Measurements from ENCODE around the gene CR1. TPM values are rescaled to one million over a fixed set of nuclear protein-coding genes. Genes with fewer than 3 reads are reported as not detected.
"Not testable (repeated sequence)": the region's sequence is repeated elsewhere in the genome, so short reads cannot be mapped to it uniquely, and the experiment has no call there.

CR1 gene
- total RNA-seq, 1 donor from 2014 or later, result not detected

DNA sequence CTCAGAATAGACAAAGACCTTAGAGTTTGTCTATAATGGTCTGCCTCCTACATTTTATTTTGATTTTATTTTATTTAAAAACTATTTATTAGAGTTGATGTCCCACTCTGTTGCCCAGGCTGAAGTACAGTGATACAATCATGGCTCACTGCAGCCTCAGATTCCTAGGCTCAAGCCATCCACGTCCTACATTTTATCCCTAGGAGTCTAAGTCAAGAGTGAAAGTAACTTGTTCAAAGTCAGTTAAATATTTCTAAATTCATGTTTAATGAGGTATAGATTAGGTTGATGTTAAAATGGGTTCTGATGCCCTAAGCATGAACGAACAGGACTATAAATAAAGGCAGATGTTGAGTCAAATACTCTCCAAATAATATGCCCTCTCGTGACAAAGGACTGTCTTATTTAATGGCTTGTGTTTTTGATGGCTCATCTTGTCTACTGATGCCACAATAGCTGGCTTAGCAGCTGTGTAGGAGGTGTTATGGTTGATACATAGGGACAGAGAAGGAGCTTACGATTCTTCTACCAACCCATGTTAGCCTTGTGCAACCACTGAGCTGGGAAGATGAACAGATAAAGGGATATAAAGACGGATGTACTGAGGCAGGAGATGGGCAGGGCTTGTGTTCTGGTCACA is 83.0 kb downstream of the CR1 start:
- Histone ChIP-seq H3K27me3 (no peaks in the 10 kb centered on the region), H3K79me2 (ENCODE audit: low read depth) (no peaks in the 10 kb centered on the region), H4K20me1 (ENCODE audit: low read depth) (no peaks in the 10 kb centered on the region), H3F3A (ENCODE audit: low read depth) (no peaks in the 10 kb centered on the region), H3K9me3 (ENCODE audit: low read depth) (no peaks in the 10 kb centered on the region), H3K4me2 (no peak overlapping the region), H3K4me1 (peaks cover 8% of the 10 kb centered on the region), H3K9ac (no peak overlapping the region), H2AFZ (replicated peaks) (peak overlapping the region; percentile 81), H3K36me3 (no peaks in the 10 kb centered on the region), H3K27ac (no peak overlapping the region), H3K4me3 (no peak overlapping the region)
- H3K9me3 Mint-ChIP-seq, result no peaks in the 10 kb centered on the region
- H3K4me3 Mint-ChIP-seq, result no peak overlapping the region
- no peak for DNase-seq (ENCODE audit: low spot score)
- H3K36me3 Mint-ChIP-seq, result no peaks in the 10 kb centered on the region
- no peaks in the 10 kb centered on the region for H3K27me3 Mint-ChIP-seq (ENCODE audit: insufficient read depth, low read depth)
- no peak for TF ChIP-seq EZH2phosphoT487 (IDR thresholded peaks at IDR 0.05)
- no peak for TF ChIP-seq CTCF (IDR thresholded peaks at IDR 0.05)
- no peak for TF ChIP-seq EZH2 (IDR thresholded peaks at IDR 0.05)
- H3K27ac Mint-ChIP-seq, result no peak overlapping the region
- peaks cover 10% of the 10 kb centered on the region for H3K4me1 Mint-ChIP-seq

DNA sequence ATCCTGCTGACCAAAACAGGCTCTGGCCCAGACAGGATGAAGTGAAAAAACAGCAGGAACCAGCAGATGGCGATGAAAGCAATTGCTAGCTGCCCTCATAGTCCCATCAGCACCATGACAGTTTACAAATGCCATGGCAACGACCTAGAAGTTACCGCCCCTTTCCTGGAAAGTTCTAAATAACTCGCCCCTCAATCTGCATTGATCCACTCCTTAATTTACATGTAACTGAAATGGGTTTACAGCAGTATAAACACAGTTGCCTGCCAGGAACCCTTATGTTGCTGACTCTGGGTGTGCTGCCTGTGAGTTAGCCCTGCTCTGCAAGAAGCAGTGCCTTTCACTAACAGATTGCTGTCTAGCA is 83.5 kb downstream of the CR1 start:
- H3K4me3 ChIP-seq, result no peak overlapping the region
- no peaks in the 10 kb centered on the region for H3K79me2 ChIP-seq (ENCODE audit: low read depth)
- TF ChIP-seq CTCF (IDR thresholded peaks at IDR 0.05) (peak; percentile 69), EZH2 (IDR thresholded peaks at IDR 0.05) (no peak)
- H3K9me3 Mint-ChIP-seq, result no peaks in the 10 kb centered on the region
- no peaks in the 10 kb centered on the region for H3K27me3 ChIP-seq
- H3K4me3 Mint-ChIP-seq, result no peak overlapping the region
- peak overlapping the region; percentile 81 for H2AFZ ChIP-seq (replicated peaks)
- H3K27me3 Mint-ChIP-seq (ENCODE audit: insufficient read depth, low read depth), result no peaks in the 10 kb centered on the region
- H3K27ac ChIP-seq, result no peak overlapping the region
- no peaks in the 10 kb centered on the region for H4K20me1 ChIP-seq (ENCODE audit: low read depth)
- peak; percentile 77 for DNase-seq (ENCODE audit: low spot score)
- H3K4me1 Mint-ChIP-seq, result peaks cover 10% of the 10 kb centered on the region
- no peak overlapping the region for H3K27ac Mint-ChIP-seq
- no peaks in the 10 kb centered on the region for H3F3A ChIP-seq (ENCODE audit: low read depth)
- no peak overlapping the region for H3K4me2 ChIP-seq
- no peaks in the 10 kb centered on the region for H3K9me3 ChIP-seq (ENCODE audit: low read depth)
- H3K36me3 ChIP-seq, result no peaks in the 10 kb centered on the region
- H3K4me1 ChIP-seq, result peaks cover 8% of the 10 kb centered on the region
- no peak overlapping the region for H3K9ac ChIP-seq
- H3K36me3 Mint-ChIP-seq, result no peaks in the 10 kb centered on the region

DNA sequence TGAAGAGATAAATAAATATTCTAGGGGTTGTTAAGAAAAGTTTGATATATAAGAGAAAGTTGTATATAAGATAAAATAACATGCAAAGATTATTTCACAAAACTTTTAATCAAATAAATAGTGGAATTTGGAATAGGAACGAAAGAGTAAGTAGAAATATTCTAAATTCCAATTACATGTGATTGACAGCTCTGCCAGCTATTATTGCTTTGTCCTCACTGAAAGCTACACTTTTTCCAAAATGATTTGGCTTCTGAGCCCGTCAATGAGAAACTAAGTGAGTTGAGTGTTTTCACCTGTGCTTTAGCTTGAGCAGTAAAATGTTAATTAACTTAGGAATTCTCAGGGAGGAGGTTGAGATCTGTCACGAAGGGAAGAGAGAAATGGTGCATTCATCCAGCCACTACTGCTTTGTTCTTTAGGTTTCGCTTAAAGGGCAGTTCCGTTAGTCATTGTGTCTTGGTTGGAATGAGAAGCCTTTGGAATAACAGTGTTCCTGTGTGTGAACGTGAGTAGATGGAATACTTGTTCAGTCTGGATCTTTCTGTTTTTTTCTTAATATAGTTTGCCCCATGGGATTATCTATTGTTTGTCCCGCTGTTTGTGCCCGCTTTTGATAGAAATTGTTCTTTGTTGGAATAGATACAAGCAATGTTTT is 85.7 kb downstream of the CR1 start:
- H3K27me3 Mint-ChIP-seq (ENCODE audit: insufficient read depth, low read depth), result peaks cover 3% of the 10 kb centered on the region
- peak; percentile 35 for DNase-seq (ENCODE audit: low spot score)
- no peaks in the 10 kb centered on the region for H4K20me1 ChIP-seq (ENCODE audit: low read depth)
- peaks cover 13% of the 10 kb centered on the region for H3K4me1 Mint-ChIP-seq
- peak overlapping the region; percentile 45 for H3K4me2 ChIP-seq
- H3K36me3 ChIP-seq, result no peaks in the 10 kb centered on the region
- no peak overlapping the region for H3K9ac ChIP-seq
- H3K27ac Mint-ChIP-seq, result no peak overlapping the region
- H3K4me1 ChIP-seq, result peaks cover 8% of the 10 kb centered on the region
- H3K4me3 Mint-ChIP-seq, result no peak overlapping the region
- no peaks in the 10 kb centered on the region for H3K9me3 ChIP-seq (ENCODE audit: low read depth)
- no peak for TF ChIP-seq EZH2 (IDR thresholded peaks at IDR 0.05)
- H3K4me3 ChIP-seq, result no peak overlapping the region
- no peak overlapping the region for H3K27ac ChIP-seq
- H3F3A ChIP-seq (ENCODE audit: low read depth), result no peaks in the 10 kb centered on the region
- H3K9me3 Mint-ChIP-seq, result no peaks in the 10 kb centered on the region
- no peaks in the 10 kb centered on the region for H3K36me3 Mint-ChIP-seq
- H3K27me3 ChIP-seq, result no peaks in the 10 kb centered on the region
- no peaks in the 10 kb centered on the region for H3K79me2 ChIP-seq (ENCODE audit: low read depth)
- H2AFZ ChIP-seq (replicated peaks), result no peak overlapping the region

- H3K27ac Mint-ChIP-seq, H3K36me3 Mint-ChIP-seq, H3K9ac ChIP-seq: not testable (repeated sequence)
Measured at GRCh38 chr1:207589506-207589905, 93.5 kb downstream of the CR1 start.

GRCh38 chr1:207591205-207591604 is 95.2 kb downstream of the CR1 start:
- H3K4me3 ChIP-seq; H3K4me3 Mint-ChIP-seq; H2AFZ ChIP-seq (replicated peaks); H3K27me3 Mint-ChIP-seq (ENCODE audit: insufficient read depth, low read depth); H3K4me1 Mint-ChIP-seq; H3K9ac ChIP-seq; H3K36me3 Mint-ChIP-seq; H3K4me1 ChIP-seq; H3K27ac ChIP-seq; H3K79me2 ChIP-seq (ENCODE audit: low read depth); H3K4me2 ChIP-seq; H3K36me3 ChIP-seq; H3K27me3 ChIP-seq; H3K9me3 ChIP-seq (ENCODE audit: low read depth); H4K20me1 ChIP-seq (ENCODE audit: low read depth); H3K9me3 Mint-ChIP-seq; H3K27ac Mint-ChIP-seq; DNase-seq (ENCODE audit: low spot score); H3F3A ChIP-seq (ENCODE audit: low read depth): not testable (repeated sequence)

More at GRCh38 chr1:207589506-207589905, 93.5 kb downstream of the CR1 start:
- H4K20me1 ChIP-seq (ENCODE audit: low read depth); DNase-seq (ENCODE audit: low spot score); H3K79me2 ChIP-seq (ENCODE audit: low read depth); H3K9me3 ChIP-seq (ENCODE audit: low read depth); H3K4me2 ChIP-seq; H3K27ac ChIP-seq; H3F3A ChIP-seq (ENCODE audit: low read depth); H3K9me3 Mint-ChIP-seq; H3K4me1 ChIP-seq; H3K27me3 ChIP-seq; H3K27me3 Mint-ChIP-seq (ENCODE audit: insufficient read depth, low read depth); H3K4me3 Mint-ChIP-seq; H2AFZ ChIP-seq (replicated peaks); H3K4me1 Mint-ChIP-seq; H3K4me3 ChIP-seq; H3K36me3 ChIP-seq: not testable (repeated sequence)

DNA sequence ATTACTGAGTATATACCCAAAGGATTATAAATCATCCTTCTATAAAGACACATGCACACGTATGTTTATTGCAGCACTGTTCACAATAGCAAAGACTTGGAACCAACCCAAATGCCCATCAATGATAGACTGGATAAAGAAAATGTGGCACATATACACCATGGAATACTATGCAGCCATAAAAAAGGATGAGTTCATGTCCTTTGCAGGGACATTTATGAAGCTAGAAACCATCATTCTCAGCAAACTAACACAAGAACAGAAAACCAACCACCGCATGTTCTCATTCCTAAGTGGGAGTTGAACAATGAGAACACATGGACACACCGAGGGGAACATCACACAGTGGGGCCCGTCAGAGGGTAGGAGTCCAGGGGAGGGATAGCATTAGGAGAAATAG is 98.1 kb downstream of the CR1 start:
- H3K27me3 ChIP-seq; H3K4me1 Mint-ChIP-seq; H3K4me2 ChIP-seq; H3K4me3 ChIP-seq; H3K4me1 ChIP-seq; DNase-seq (ENCODE audit: low spot score); H3K79me2 ChIP-seq (ENCODE audit: low read depth); H3K27me3 Mint-ChIP-seq (ENCODE audit: insufficient read depth, low read depth); H4K20me1 ChIP-seq (ENCODE audit: low read depth); H2AFZ ChIP-seq (replicated peaks); H3K36me3 Mint-ChIP-seq; H3K27ac ChIP-seq; H3K9me3 ChIP-seq (ENCODE audit: low read depth); H3K36me3 ChIP-seq; H3K27ac Mint-ChIP-seq; H3K4me3 Mint-ChIP-seq; H3F3A ChIP-seq (ENCODE audit: low read depth); H3K9ac ChIP-seq; H3K9me3 Mint-ChIP-seq: not testable (repeated sequence)

All from neural progenitor cell (in vitro differentiated cells).